MV-4-11 (cell line): ENCODE measurements around the gene STIM2.
"Not testable (repeated sequence)": the region's sequence is repeated elsewhere in the genome, so short reads cannot be mapped to it uniquely, and the experiment has no call there.

Experiments used
- DNase-seq: peaks from one replicate; lab custom pipeline; 2025; lab: John Stamatoyannopoulos, UW

Gene STIM2

GRCh38 chr4:26860157-26860921, at the start of gene STIM2:
TSS of gene STIM2 (plus strand) at chr4:26860841.
- peak; percentile 93 for DNase-seq

GRCh38 chr4:26811571-26811970, 49.1 kb upstream of the STIM2 start:
- peak; percentile 72 for DNase-seq

GRCh38 chr4:26812049-26812714, 48.5 kb upstream of the STIM2 start:
- DNase-seq, result no peak

GRCh38 chr4:26813698-26814097, 46.9 kb upstream of the STIM2 start:
- no peak for DNase-seq

- peak; percentile 54 for DNase-seq
These were observed 45.4 kb upstream of the STIM2 start for GRCh38 chr4:26815199-26815598.

GRCh38 chr4:26815706-26816105, 44.9 kb upstream of the STIM2 start:
- DNase-seq, result no peak

GRCh38 chr4:26819026-26819425, 41.6 kb upstream of the STIM2 start:
- DNase-seq, result no peak

- no peak for DNase-seq
These were observed 41.1 kb upstream of the STIM2 start for GRCh38 chr4:26819478-26820095.

GRCh38 chr4:26820346-26820745, 40.3 kb upstream of the STIM2 start:
- no peak for DNase-seq

GRCh38 chr4:26821031-26821430, 39.6 kb upstream of the STIM2 start:
- DNase-seq, result no peak

GRCh38 chr4:26821677-26822503, 38.8 kb upstream of the STIM2 start:
- DNase-seq, result peak; percentile 33

GRCh38 chr4:26822546-26822945, 38.1 kb upstream of the STIM2 start:
- DNase-seq, result peak; percentile 51

- DNase-seq, result not testable (repeated sequence)
These were observed 37.7 kb upstream of the STIM2 start for GRCh38 chr4:26822974-26823373.

- no peak for DNase-seq
These were observed 37.1 kb upstream of the STIM2 start for GRCh38 chr4:26823583-26823982.

- no peak for DNase-seq
These were observed 36.0 kb upstream of the STIM2 start for GRCh38 chr4:26824667-26825066.

GRCh38 chr4:26826721-26827120, 33.9 kb upstream of the STIM2 start:
- peak; percentile 97 for DNase-seq

GRCh38 chr4:26827336-26827735, 33.3 kb upstream of the STIM2 start:
- not testable (repeated sequence) for DNase-seq

GRCh38 chr4:26827798-26828197, 32.8 kb upstream of the STIM2 start:
- DNase-seq, result no peak

- no peak for DNase-seq
These were observed 31.6 kb upstream of the STIM2 start for GRCh38 chr4:26829018-26829417.

GRCh38 chr4:26830033-26830432, 30.6 kb upstream of the STIM2 start:
- no peak for DNase-seq

GRCh38 chr4:26830701-26831100, 29.9 kb upstream of the STIM2 start:
- DNase-seq, result no peak

- DNase-seq, result no peak
These were observed 24.1 kb upstream of the STIM2 start for GRCh38 chr4:26836539-26836938.
